ENCODE measurements around the gene WDR35.

The WDR35 gene

DNA sequence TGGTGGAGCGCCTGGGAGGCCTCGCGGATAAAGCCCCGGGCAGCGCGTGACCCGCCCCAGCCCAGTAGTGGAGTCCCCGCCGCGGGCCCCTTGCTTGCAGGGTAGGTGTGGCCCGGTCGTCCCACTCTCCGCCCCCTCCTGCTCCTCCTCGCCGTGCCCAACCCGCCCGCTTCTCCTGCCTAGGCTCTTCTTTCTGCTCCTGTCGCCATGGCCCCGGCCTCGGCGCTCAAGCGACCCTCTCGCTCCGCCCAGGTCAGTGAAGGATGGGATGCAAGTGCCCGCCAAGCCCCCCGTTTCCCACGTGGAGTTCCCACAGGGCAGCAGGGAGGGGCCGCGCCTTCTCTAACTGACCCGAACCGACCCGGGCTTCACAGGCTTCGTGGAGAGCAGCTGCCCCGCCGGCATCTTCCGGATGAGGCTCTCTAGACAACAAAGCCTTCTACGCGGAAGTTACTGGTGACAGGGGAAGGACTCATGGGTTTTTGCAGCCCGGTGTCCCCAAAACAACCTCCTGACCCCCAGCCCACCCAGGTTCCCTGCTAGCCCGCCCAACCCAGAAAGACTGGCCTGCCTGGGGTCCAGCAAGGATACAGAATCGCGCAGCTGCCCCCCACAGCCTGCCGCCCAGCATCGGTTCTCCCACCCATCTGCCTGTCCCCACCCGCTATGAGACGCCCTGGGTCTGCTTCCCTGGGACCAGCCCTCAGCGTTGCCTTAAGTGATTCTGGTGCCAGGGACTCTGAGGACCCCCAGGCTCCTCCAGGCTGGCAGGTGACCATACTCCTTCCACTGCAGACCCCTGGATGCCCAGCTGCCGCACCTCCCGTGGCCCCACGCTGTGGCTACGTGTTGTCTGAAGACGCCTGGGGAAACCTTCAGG, 121.0 kb downstream of the WDR35 start:
- DNase-seq (ENCODE audit: low read depth, low spot score), result peak; percentile 19
- in situ Hi-C loops (cut with HindIII; ENCODE audit: low sequenced_read_pairs), result no loop called here
- peak overlapping the region; percentile 47 for H3K4me3 ChIP-seq (ENCODE audit: low read depth, low read length)
- TF ChIP-seq, protein P1, sequence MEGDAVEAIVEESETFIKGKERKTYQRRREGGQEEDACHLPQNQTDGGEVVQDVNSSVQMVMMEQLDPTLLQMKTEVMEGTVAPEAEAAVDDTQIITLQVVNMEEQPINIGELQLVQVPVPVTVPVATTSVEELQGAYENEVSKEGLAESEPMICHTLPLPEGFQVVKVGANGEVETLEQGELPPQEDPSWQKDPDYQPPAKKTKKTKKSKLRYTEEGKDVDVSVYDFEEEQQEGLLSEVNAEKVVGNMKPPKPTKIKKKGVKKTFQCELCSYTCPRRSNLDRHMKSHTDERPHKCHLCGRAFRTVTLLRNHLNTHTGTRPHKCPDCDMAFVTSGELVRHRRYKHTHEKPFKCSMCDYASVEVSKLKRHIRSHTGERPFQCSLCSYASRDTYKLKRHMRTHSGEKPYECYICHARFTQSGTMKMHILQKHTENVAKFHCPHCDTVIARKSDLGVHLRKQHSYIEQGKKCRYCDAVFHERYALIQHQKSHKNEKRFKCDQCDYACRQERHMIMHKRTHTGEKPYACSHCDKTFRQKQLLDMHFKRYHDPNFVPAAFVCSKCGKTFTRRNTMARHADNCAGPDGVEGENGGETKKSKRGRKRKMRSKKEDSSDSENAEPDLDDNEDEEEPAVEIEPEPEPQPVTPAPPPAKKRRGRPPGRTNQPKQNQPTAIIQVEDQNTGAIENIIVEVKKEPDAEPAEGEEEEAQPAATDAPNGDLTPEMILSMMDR (IDR thresholded peaks at IDR 0.05; ENCODE audit: low read depth, low read length), result no peak

DNA sequence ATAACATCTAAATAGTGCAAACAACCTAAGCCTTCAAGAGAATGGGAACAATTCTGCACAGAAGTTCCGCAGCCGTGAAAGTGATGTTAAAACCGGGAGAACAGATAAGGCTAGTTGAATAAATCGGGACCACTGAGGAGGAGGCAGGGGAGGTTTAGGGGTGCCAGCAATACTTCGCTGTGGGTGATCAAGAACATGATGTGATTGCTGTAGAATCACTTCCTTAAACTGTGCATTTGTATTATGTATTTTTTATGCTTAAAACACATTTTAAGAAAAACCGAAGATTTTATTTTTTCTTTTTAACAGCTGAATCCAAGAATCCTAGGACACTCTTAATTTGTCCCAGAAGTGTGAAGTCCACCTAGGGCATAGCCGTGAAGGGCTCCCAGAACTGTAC, 121.7 kb downstream of the WDR35 start:
- H3K4me3 ChIP-seq (ENCODE audit: low read depth, low read length), result peak overlapping the region; percentile 47
- no peak for DNase-seq (ENCODE audit: low read depth, low spot score)
- TF ChIP-seq, protein P1 (IDR thresholded peaks at IDR 0.05; ENCODE audit: low read depth, low read length), result no peak
- in situ Hi-C loops (cut with HindIII; ENCODE audit: low sequenced_read_pairs), result no loop called here

DNA sequence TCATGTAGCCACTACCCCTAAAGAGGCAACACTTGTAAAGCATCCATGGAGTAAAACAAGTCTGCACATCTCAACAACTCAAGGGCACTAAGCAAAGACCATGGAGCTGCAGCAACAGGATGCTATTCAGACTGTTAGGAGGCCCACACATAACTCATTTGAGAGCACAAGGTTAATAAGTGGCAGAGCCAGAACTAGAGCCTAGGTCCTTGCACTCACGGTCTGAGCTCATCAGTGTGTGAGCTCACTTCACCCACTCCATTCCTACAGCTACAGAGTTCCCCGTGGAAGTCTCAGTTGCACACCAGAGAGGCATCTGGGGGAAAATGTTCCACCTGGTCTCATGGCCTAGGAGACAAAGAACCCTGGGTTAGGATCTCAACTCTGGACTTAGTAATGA, 123.1 kb downstream of the WDR35 start:
- no peak overlapping the region for H3K4me3 ChIP-seq (ENCODE audit: low read depth, low read length)
- in situ Hi-C loops (cut with HindIII; ENCODE audit: low sequenced_read_pairs), result no loop called here
- TF ChIP-seq, protein P1 (IDR thresholded peaks at IDR 0.05; ENCODE audit: low read depth, low read length), result no peak
- no peak for DNase-seq (ENCODE audit: low read depth, low spot score)

DNA sequence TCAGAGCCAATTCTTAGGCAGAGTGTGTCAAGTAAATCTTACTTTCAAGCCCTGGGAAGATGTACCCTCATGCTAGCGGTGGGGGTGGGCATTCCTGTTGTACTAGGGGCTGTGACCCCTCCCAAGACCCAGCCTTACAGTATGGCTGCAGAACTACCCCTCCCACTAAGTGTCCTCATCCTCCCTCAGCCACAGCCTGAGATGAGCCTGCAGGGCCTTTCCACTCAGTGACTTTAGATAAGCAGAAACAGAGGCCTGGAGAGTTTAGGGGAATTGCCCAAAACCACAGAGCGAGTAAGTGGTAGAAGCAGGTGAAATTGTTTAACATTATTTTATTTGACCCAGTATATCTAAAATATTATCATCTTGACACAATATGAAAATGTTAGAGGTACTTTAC, 124.8 kb downstream of the WDR35 start:
- DNase-seq (ENCODE audit: low read depth, low spot score), result no peak
- in situ Hi-C loops (cut with HindIII; ENCODE audit: low sequenced_read_pairs), result no loop called here
- TF ChIP-seq, protein P1 (IDR thresholded peaks at IDR 0.05; ENCODE audit: low read depth, low read length), result no peak

DNA sequence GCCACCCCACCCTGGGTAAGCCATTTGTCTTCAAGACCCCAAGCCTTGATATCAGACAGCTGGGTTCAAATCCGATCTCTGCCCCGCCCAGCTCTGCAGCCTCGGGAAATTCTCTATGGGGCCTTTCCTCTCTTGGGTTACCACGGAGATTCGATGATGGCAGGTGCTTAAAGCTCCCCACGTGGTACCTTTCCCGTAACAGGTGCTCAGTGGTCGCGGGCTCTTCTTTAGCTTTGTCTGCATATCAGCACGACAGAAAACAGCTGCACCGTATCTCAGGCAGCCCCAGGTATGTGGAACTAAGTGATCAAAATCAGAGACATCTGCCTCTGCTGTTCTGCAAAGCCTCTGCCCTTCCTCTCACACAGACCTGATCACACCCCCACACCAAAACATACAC, 125.5 kb downstream of the WDR35 start:
- DNase-seq (ENCODE audit: low read depth, low spot score), result no peak
- in situ Hi-C loops (cut with HindIII; ENCODE audit: low sequenced_read_pairs), result no loop called here
- H3K4me3 ChIP-seq (ENCODE audit: low read depth, low read length), result no peak overlapping the region
- TF ChIP-seq, protein P1 (IDR thresholded peaks at IDR 0.05; ENCODE audit: low read depth, low read length), result no peak

More for the DNA sequence above, 124.8 kb downstream of the WDR35 start:
- no peak overlapping the region for H3K4me3 ChIP-seq (ENCODE audit: low read depth, low read length)

- peak; percentile 63 for DNase-seq (ENCODE audit: low read depth, low spot score)
- no peak overlapping the region for H3K4me3 ChIP-seq (ENCODE audit: low read depth, low read length)
- TF ChIP-seq, protein P1 (IDR thresholded peaks at IDR 0.05; ENCODE audit: low read depth, low read length), result peak; percentile 82
- in situ Hi-C loops (cut with HindIII; ENCODE audit: low sequenced_read_pairs), result no loop called here
These were observed 126.4 kb downstream of the WDR35 start for GRCh38 chr2:19863303-19864041.
